Medulla oblongata (tissue), 1 donor: ENCODE measurements around the gene TUBE1.
"Not testable (repeated sequence)": the region's sequence is repeated elsewhere in the genome, so short reads cannot be mapped to it uniquely, and the experiment has no call there.

ENCODE experiments used
- DNase-seq: peaks from one replicate; pipeline ENCODE4 v3.0.0-alpha.2; 2015; ENCODE audit errors: extremely low spot score

The TUBE1 gene

GRCh38 chr6:112062966-112063365 lies 24.3 kb downstream of the TUBE1 start:
- DNase-seq: no peak

GRCh38 chr6:112061605-112062004 lies 25.7 kb downstream of the TUBE1 start:
- DNase-seq: no peak

GRCh38 chr6:112058243-112059032 lies 28.8 kb downstream of the TUBE1 start:
- no peak for DNase-seq

GRCh38 chr6:112054555-112055190 lies 32.6 kb downstream of the TUBE1 start:
- DNase-seq: no peak

GRCh38 chr6:112054001-112054400 lies 33.3 kb downstream of the TUBE1 start, which contains the start of gene CCN6:
Gene CCN6, plus strand, starts transcription at chr6:112054104. Its CDS starts 254 bp downstream, at chr6:112054358.
- no peak for DNase-seq

- not testable (repeated sequence) for DNase-seq
These were observed 36.0 kb downstream of the TUBE1 start for GRCh38 chr6:112051251-112051740.

GRCh38 chr6:112050429-112050828 lies 36.9 kb downstream of the TUBE1 start:
- DNase-seq: no peak

- no peak for DNase-seq
These were observed 37.3 kb downstream of the TUBE1 start for GRCh38 chr6:112049996-112050395.

- no peak for DNase-seq
These were observed 38.1 kb downstream of the TUBE1 start for GRCh38 chr6:112049026-112049799.

- DNase-seq: not testable (repeated sequence)
These were observed 39.8 kb downstream of the TUBE1 start for GRCh38 chr6:112047523-112047922.

- no peak for DNase-seq
These were observed 42.4 kb downstream of the TUBE1 start for GRCh38 chr6:112044856-112045255.

GRCh38 chr6:112044196-112044595 lies 43.1 kb downstream of the TUBE1 start:
- no peak for DNase-seq

- peak; percentile 92 for DNase-seq
These were observed 44.0 kb downstream of the TUBE1 start for GRCh38 chr6:112043032-112044007.

- no peak for DNase-seq
These were observed 45.7 kb downstream of the TUBE1 start for GRCh38 chr6:112041535-112041934.

- DNase-seq: no peak
These were observed 46.3 kb downstream of the TUBE1 start for GRCh38 chr6:112040956-112041355.

GRCh38 chr6:112039431-112039770 lies 47.9 kb downstream of the TUBE1 start:
- no peak for DNase-seq

- DNase-seq: no peak
These were observed 48.4 kb downstream of the TUBE1 start for GRCh38 chr6:112038756-112039430.

- DNase-seq: no peak
These were observed 49.0 kb downstream of the TUBE1 start for GRCh38 chr6:112038268-112038667.

- DNase-seq: peak; percentile 81
These were observed 49.5 kb downstream of the TUBE1 start for GRCh38 chr6:112037783-112038216.

- no peak for DNase-seq
These were observed 51.1 kb downstream of the TUBE1 start for GRCh38 chr6:112036088-112036637.
